GM12878 (cell line): ENCODE measurements around the gene PRKCZ. TPM values are rescaled to one million over a fixed set of nuclear protein-coding genes. Genes with fewer than 3 reads are reported as not detected.
"Not testable (repeated sequence)": the region's sequence is repeated elsewhere in the genome, so short reads cannot be mapped to it uniquely, and the experiment has no call there.

ENCODE experiments used
- ATAC-seq: fragments of 200-7000 bp; cut with Tn5 transposase; 3 replicates; pipeline ENCODE4 v1.9.1; 2020; ENCODE audit warnings: mild to moderate bottlenecking, moderate library complexity
- BruUV-seq: library from RNA; stranded (reverse); fragments of 400-500 nt; replicated peaks from 2 replicates; lab custom pipeline; 2021; lab: Mats Ljungman, UMichigan
- CTCF ChIA-PET: fragments of 300-600 bp; sonication (Branson Sonifier 250); formaldehyde crosslinking; extraction: SDS; loops from one replicate; lab custom pipeline; 2021; ENCODE audit warnings: inconsistent platforms; lab: Yijun Ruan, JAX
- POLR2A ChIA-PET: fragments of 350-600 bp; formaldehyde crosslinking; extraction: SDS; loops from one replicate; lab custom pipeline; 2021; ENCODE audit warnings: inconsistent platforms; lab: Charles Lee
- RAD21 ChIA-PET: fragments of 300-600 bp; sonication (Branson Sonifier 250); formaldehyde crosslinking; loops from one replicate; lab custom pipeline; 2023; ENCODE audit warnings: antibody characterized with exemption; ENCODE audit not compliant: unreplicated experiment; lab: Charles Lee
- SMC1A ChIA-PET: fragments of 300-600 bp; sonication (Branson Sonifier 250); formaldehyde crosslinking; loops from one replicate; lab custom pipeline; 2023; ENCODE audit not compliant: unreplicated experiment, uncharacterized antibody; lab: Charles Lee
- DNase-seq: peaks from one replicate; pipeline ENCODE4 v3.0.0-alpha.2; 2011; ENCODE audit warnings: low read depth, low spot score
- FAIRE-seq: peaks from 3 replicates; lab custom pipeline; 2011; peaks lifted over from hg19 to GRCh38; lab: Jason Lieb, UNC
- H2AFZ ChIP-seq: 2 replicates; pipeline ENCODE4 v1.6.0; 2011; ENCODE audit warnings: low read depth, low read length, control low read depth; ENCODE audit not compliant: control insufficient read depth
- H3K27ac ChIP-seq: 2 replicates; pipeline ENCODE4 v1.5.1; 2011; ENCODE audit warnings: control low read depth; ENCODE audit not compliant: control insufficient read depth, insufficient read depth
- H3K27me3 ChIP-seq, 2 experiments: replicated peaks in 1 of 2; 2 replicates each; pipeline versions ENCODE4 v1.6.0 to v1.6.1; 2011; ENCODE audit warnings: low read length in 1 of 2; ENCODE audit not compliant: control insufficient read depth in 2 of 2, insufficient read depth in 2 of 2
- H3K36me3 ChIP-seq, 2 experiments: 2 replicates each; pipeline ENCODE4 v1.5.1; 2011; ENCODE audit warnings: low read length in 1 of 2; ENCODE audit not compliant: control insufficient read depth in 2 of 2, insufficient read depth in 2 of 2
- H3K4me1 ChIP-seq: 2 replicates; pipeline ENCODE4 v1.6.1; 2011; ENCODE audit warnings: mild to moderate bottlenecking, low read length, moderate library complexity, mixed read lengths; ENCODE audit not compliant: control insufficient read depth, insufficient read depth
- H3K4me2 ChIP-seq: 2 replicates; pipeline ENCODE4 v1.6.0; 2011; ENCODE audit warnings: control low read depth; ENCODE audit not compliant: control insufficient read depth, insufficient read depth
- H3K4me3 ChIP-seq: fragments of 200-600 bp; sonication (generic); 2 replicates; pipeline ENCODE4 v1.5.1; 2016
- H3K79me2 ChIP-seq: 2 replicates; pipeline ENCODE4 v1.6.0; 2011; ENCODE audit warnings: low read length; ENCODE audit not compliant: control insufficient read depth, insufficient read depth
- H3K9ac ChIP-seq: 2 replicates; pipeline ENCODE4 v1.8.0; 2011; ENCODE audit warnings: low read length, control low read depth, mixed read lengths; ENCODE audit not compliant: control insufficient read depth, insufficient read depth
- H3K9me3 ChIP-seq: replicated peaks from 3 replicates; pipeline ENCODE4 v1.5.1; 2011; ENCODE audit warnings: mild to moderate bottlenecking, low read length; ENCODE audit not compliant: control insufficient read depth, insufficient read depth
- H4K20me1 ChIP-seq: 2 replicates; pipeline ENCODE4 v1.6.0; 2011; ENCODE audit not compliant: control insufficient read depth, insufficient read depth
- ATF7 ChIP-seq: fragments of 450-650 bp; IDR thresholded peaks from 2 replicates; pipeline ENCODE4 v1.6.1; 2016; ENCODE audit warnings: low read depth, mild to moderate bottlenecking
- CHD1 ChIP-seq: IDR thresholded peaks from 2 replicates; pipeline ENCODE4 v1.6.1; 2012; ENCODE audit warnings: low read depth, low read length, improper control_type of control experiment
- RB1 ChIP-seq: fragments of 450-650 bp; formaldehyde crosslinking; IDR thresholded peaks from 2 replicates; pipeline ENCODE4 v1.6.1; 2017; ENCODE audit warnings: mild to moderate bottlenecking, borderline replicate concordance
- RCOR1 ChIP-seq: conservative IDR thresholded peaks from 2 replicates; pipeline ENCODE4 v1.6.1; 2012; ENCODE audit warnings: low read depth, low read length, improper control_type of control experiment
- TARDBP ChIP-seq: IDR thresholded peaks from 2 replicates; pipeline ENCODE4 v1.6.1; 2016; ENCODE audit warnings: borderline replicate concordance
- ZBED1 ChIP-seq: IDR thresholded peaks from 2 replicates; pipeline ENCODE4 v1.6.1; 2016; ENCODE audit warnings: borderline replicate concordance
- WGBS: methylation state at CpG from one replicate; pipeline ENCODE4 v1.1.6; 2016; ENCODE audit warnings: low lambda C conversion rate; ENCODE audit not compliant: insufficient replicate concordance, insufficient coverage; ENCODE audit errors: missing lambda C conversion rate; 5-methylcytosine and 5-hydroxymethylcytosine counted together
- in situ Hi-C: fragments of 300-500 bp; cut with MboI; formaldehyde crosslinking; loops from 9 replicates; pipeline ENCODE4 v1.14.3; 2018; ENCODE audit warnings: mixed read lengths
- intact Hi-C: fragments of 100-400 bp; cut with micrococcal nuclease; formaldehyde crosslinking; loops from one replicate; pipeline ENCODE4 v1.14.2; 2022; ENCODE audit not compliant: unreplicated experiment
- polyA plus RNA-seq, 11 experiments: library from polyadenylated mRNA; depleted of rRNA in 4 of 11; unstranded in 6 of 11; stranded (reverse) in 5 of 11; fragments of >200 nt; fragmentation: Nextera tagmentation in 4 of 11; fragmentation: Illumina TruSeq in 1 of 11; extraction: Ambion mirVana in 4 of 11; extraction: Trizol in 1 of 11; gene quantifications; 1 replicate in 1 of 11; 2 replicates in 10 of 11; pipeline versions ENCODE4 v1.2.1 to v1.2.3, GENCODE V29; 2011 to 2016; ENCODE audit warnings: inconsistent platforms in 2 of 11, missing spikeins in 2 of 11, low read depth in 1 of 11
- total RNA-seq, 4 experiments: library from RNA; depleted of rRNA in 3 of 4; stranded (reverse); fragments of >200 nt in 3 of 4; fragmentation: Illumina TruSeq in 1 of 4; extraction: Trizol in 1 of 4; gene quantifications; 2 replicates each; pipeline versions ENCODE4 v1.2.1 to v1.2.3, GENCODE V29; 2013 to 2021
- TF ChIP-seq, protein P1 (sequence below): IDR thresholded peaks from 2 replicates; pipeline ENCODE4 v1.6.1; 2011; ENCODE audit warnings: borderline replicate concordance, low read depth, mild to moderate bottlenecking, moderate library complexity, mixed read lengths, low read length; ENCODE audit not compliant: insufficient read depth; ENCODE audit errors: extremely low read length
- TF ChIP-seq, protein P2 (sequence below): IDR thresholded peaks from 2 replicates; pipeline ENCODE4 v1.6.1; 2012; ENCODE audit warnings: low read depth, low read length, improper control_type of control experiment
- TF ChIP-seq, protein P3 (sequence below): fragments of 450-650 bp; IDR thresholded peaks from 2 replicates; pipeline ENCODE4 v1.6.1; 2017; ENCODE audit warnings: mild to moderate bottlenecking, low read depth, inconsistent platforms; ENCODE audit not compliant: poor library complexity, severe bottlenecking

Gene PRKCZ
- total and polyA plus RNA-seq, 10 of the 15 experiments (the other 5 are each of a cell fraction or from before 2014, with no cell fraction given): 0.05 to 1.9 (median 0.64) TPM; not detected in 1

DNA sequence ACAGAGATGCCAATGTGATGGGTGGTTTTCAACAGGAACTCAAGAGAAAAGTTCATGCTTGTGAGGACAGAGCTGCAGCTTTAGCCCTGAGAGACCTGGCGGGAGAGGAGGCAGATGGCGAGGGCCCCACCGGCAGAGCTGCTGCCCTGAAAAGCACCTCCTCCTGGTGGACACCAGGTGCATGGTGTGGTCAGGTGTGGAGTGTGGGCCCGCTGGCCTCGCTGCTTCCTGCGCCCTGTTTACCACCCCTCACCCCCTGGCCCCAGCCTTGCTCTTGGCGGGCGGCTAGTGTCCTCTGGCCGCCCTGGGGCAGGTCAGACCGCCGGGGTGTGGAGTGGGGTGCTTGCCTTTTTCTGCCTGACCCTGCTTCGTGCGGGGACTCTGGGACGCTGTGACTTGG, 42.8 kb downstream of the PRKCZ start (continued):
- TF ChIP-seq, protein P1, sequence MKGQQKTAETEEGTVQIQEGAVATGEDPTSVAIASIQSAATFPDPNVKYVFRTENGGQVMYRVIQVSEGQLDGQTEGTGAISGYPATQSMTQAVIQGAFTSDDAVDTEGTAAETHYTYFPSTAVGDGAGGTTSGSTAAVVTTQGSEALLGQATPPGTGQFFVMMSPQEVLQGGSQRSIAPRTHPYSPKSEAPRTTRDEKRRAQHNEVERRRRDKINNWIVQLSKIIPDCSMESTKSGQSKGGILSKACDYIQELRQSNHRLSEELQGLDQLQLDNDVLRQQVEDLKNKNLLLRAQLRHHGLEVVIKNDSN: no peak
- TF ChIP-seq RB1 (no peak), CHD1 (no peak), RCOR1 (no peak)

DNA sequence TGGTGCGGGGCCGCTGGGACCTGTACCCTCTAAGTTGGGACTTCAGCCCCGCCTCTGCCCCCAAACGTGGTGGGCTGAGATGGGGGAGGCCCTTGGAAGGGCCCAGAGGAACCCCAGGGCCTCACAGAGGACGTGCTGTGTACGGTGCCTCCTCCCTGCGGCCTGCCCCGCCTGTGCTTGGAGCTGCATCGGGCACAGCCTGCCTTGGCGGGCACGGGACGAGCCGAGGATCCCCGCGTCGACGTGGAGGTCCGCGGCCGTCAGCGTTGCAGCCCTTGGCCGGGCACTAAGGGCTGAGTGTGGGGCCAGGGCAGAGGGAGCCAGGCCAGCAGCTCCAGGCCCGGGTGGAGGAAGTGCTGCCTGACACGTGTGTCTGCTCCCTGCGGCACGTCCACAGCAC, 43.4 kb downstream of the PRKCZ start:
- Histone ChIP-seq H4K20me1 (no peaks in the 10 kb centered on the region), H3K27me3 (no peaks in the 10 kb centered on the region), H3K79me2 (no peaks in the 10 kb centered on the region), H2AFZ (no peak overlapping the region), H3K27ac (no peak overlapping the region), H3K36me3 (no peaks in the 10 kb centered on the region), H3K4me1 (no peaks in the 10 kb centered on the region), H3K9me3 (peaks cover 3% of the 10 kb centered on the region; the same call in 1 of the 3 replicates), H3K9ac (no peak overlapping the region), H3K4me3 (no peak overlapping the region), H3K4me2 (no peak overlapping the region)
- POLR2A ChIA-PET: no interaction called here
- CTCF ChIA-PET: no interaction called here
- FAIRE-seq: no peak
- WGBS: 87% methylated on average over 26 of the region's 26 CpGs
- DNase-seq: no peak
- no peak for ATAC-seq
- RAD21 ChIA-PET: no interaction called here
- intact Hi-C loops: no loop called here
- SMC1A ChIA-PET: no interaction called here
- no peak for TF ChIP-seq TARDBP
- TF ChIP-seq, protein P2, sequence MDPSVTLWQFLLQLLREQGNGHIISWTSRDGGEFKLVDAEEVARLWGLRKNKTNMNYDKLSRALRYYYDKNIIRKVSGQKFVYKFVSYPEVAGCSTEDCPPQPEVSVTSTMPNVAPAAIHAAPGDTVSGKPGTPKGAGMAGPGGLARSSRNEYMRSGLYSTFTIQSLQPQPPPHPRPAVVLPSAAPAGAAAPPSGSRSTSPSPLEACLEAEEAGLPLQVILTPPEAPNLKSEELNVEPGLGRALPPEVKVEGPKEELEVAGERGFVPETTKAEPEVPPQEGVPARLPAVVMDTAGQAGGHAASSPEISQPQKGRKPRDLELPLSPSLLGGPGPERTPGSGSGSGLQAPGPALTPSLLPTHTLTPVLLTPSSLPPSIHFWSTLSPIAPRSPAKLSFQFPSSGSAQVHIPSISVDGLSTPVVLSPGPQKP: no peak
- TF ChIP-seq ZBED1: no peak
- TF ChIP-seq, protein P3, sequence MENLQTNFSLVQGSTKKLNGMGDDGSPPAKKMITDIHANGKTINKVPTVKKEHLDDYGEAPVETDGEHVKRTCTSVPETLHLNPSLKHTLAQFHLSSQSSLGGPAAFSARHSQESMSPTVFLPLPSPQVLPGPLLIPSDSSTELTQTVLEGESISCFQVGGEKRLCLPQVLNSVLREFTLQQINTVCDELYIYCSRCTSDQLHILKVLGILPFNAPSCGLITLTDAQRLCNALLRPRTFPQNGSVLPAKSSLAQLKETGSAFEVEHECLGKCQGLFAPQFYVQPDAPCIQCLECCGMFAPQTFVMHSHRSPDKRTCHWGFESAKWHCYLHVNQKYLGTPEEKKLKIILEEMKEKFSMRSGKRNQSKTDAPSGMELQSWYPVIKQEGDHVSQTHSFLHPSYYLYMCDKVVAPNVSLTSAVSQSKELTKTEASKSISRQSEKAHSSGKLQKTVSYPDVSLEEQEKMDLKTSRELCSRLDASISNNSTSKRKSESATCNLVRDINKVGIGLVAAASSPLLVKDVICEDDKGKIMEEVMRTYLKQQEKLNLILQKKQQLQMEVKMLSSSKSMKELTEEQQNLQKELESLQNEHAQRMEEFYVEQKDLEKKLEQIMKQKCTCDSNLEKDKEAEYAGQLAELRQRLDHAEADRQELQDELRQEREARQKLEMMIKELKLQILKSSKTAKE: no peak
- TF ChIP-seq ATF7: no peak
- in situ Hi-C loops: no loop called here
- no TSS peak for BruUV-seq

DNA sequence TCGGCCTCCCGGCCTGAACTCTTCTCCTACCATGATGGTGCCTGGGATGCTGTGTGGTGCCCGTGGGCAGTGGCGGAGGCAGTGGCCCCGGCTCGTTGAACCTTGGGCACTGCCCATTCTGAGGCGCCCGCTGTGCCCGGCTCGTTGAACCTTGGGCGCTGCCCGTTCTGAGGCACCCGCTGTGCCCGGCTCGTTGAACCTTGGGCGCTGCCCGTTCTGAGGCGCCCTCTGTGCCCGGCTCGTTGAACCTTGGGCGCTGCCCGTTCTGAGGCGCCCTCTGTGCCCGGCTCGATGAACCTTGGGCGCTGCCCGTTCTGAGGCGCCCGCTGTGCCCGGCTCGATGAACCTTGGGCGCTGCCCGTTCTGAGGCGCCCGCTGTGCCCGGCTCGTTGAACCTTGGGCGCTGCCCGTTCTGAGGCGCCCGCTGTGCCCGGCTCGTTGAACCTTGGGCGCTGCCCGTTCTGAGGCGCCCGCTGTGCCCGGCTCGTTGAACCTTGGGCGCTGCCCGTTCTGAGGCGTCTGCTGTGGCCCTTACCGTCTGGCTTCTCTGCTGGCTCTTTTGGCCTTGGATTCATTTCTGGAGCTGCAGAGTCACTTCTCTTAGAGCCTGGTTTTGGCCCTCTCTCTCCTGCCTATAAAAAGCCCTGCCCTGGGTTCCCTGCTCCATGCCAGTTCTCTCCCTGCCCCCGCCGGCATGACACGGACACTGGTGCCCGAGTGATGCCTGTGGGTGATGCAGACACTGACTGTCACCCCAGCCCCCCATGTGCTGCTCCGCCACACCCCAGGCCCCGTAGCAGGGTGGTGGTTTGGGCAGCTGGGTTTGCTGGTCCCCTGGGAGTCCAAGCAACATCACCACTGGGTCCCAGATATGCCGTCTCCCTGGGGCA, 44.3 kb downstream of the PRKCZ start:
- POLR2A ChIA-PET, intact Hi-C loops, ATAC-seq, RAD21 ChIA-PET, H3K27ac ChIP-seq, in situ Hi-C loops, H3K79me2 ChIP-seq, H2AFZ ChIP-seq, DNase-seq, H4K20me1 ChIP-seq, H3K4me3 ChIP-seq, BruUV-seq, SMC1A ChIA-PET, FAIRE-seq, H3K4me2 ChIP-seq, H3K9me3 ChIP-seq, H3K27me3 ChIP-seq, H3K36me3 ChIP-seq, H3K9ac ChIP-seq, H3K4me1 ChIP-seq: not testable (repeated sequence)
- WGBS: 90% methylated on average over 34 of the region's 60 CpGs
- CTCF ChIA-PET: interaction anchor here (0.7 kb wide), 1 partner anchor 16 kb away, joined by 3 read pairs; no protein-coding TSS in a partner anchor
